Neuronal stem cell (in vitro differentiated cells): ENCODE measurements around the gene SESN2.

Experiments
- DNase-seq: peaks from one replicate; pipeline ENCODE4 v3.0.0-alpha.2; 2013; ENCODE audit warnings: low spot score
- H2AFZ ChIP-seq: one replicate; pipeline ENCODE4 v1.6.1; 2013; ENCODE audit warnings: mild to moderate bottlenecking, low read length, inconsistent platforms
- H2AK5ac ChIP-seq: 2 replicates; pipeline ENCODE4 v1.6.1; 2013; ENCODE audit warnings: low read depth, mild to moderate bottlenecking, inconsistent platforms, low read length, moderate library complexity, mixed read lengths
- H2BK120ac ChIP-seq: 2 replicates; pipeline ENCODE4 v1.6.1; 2013; ENCODE audit warnings: low read depth, mild to moderate bottlenecking, inconsistent platforms, low read length, moderate library complexity, mixed read lengths
- H2BK12ac ChIP-seq: one replicate; pipeline ENCODE4 v1.6.1; 2013; ENCODE audit warnings: low read length, inconsistent platforms
- H2BK15ac ChIP-seq: 2 replicates; pipeline ENCODE4 v1.6.1; 2013; ENCODE audit warnings: mild to moderate bottlenecking, low read length, inconsistent platforms, mixed read lengths
- H2BK5ac ChIP-seq: one replicate; pipeline ENCODE4 v1.6.1; 2013; ENCODE audit warnings: inconsistent platforms, mild to moderate bottlenecking, low read length, moderate library complexity
- H3K14ac ChIP-seq: one replicate; pipeline ENCODE4 v1.6.1; 2013; ENCODE audit warnings: low read length, inconsistent platforms
- H3K18ac ChIP-seq: 2 replicates; pipeline ENCODE4 v1.6.1; 2013; ENCODE audit warnings: low read length, inconsistent platforms
- H3K23ac ChIP-seq: 2 replicates; pipeline ENCODE4 v1.6.1; 2013; ENCODE audit warnings: low read depth, mild to moderate bottlenecking, mixed read lengths, low read length, inconsistent platforms; ENCODE audit not compliant: poor library complexity
- H3K27ac ChIP-seq: replicated peaks from 3 replicates; pipeline ENCODE4 v1.5.1; 2013; ENCODE audit warnings: low read length, inconsistent platforms
- H3K27me3 ChIP-seq, 3 experiments: 2 replicates each; pipeline ENCODE4 v1.6.1; 2013; ENCODE audit warnings: low read length in 3 of 3, mild to moderate bottlenecking in 2 of 3, inconsistent platforms in 1 of 3, low read depth in 1 of 3, mixed read lengths in 1 of 3, moderate library complexity in 1 of 3; ENCODE audit not compliant: control insufficient read depth in 3 of 3, insufficient read depth in 3 of 3
- H3K36me3 ChIP-seq, 2 donors: replicated peaks in 1 of 2; 2 replicates each; pipeline ENCODE4 v1.6.1; 2013; ENCODE audit warnings: low read length in 2 of 2; ENCODE audit not compliant: control insufficient read depth in 2 of 2, insufficient read depth in 2 of 2
- H3K4ac ChIP-seq: 2 replicates; pipeline ENCODE4 v1.6.1; 2013; ENCODE audit warnings: inconsistent platforms, mild to moderate bottlenecking, low read length, moderate library complexity
- H3K4me1 ChIP-seq, 2 donors: 1 replicate in 1 of 2; 2 replicates in 1 of 2; pipeline ENCODE4 v1.6.1; 2013; ENCODE audit warnings: low read length in 2 of 2, low read depth in 1 of 2; ENCODE audit not compliant: control insufficient read depth in 2 of 2, insufficient read depth in 1 of 2
- H3K4me2 ChIP-seq: one replicate; pipeline ENCODE4 v1.6.1; 2013; ENCODE audit warnings: mild to moderate bottlenecking, low read length, inconsistent platforms; ENCODE audit not compliant: insufficient read depth, poor library complexity, severe bottlenecking
- H3K4me3 ChIP-seq, 2 donors: 2 replicates each; pipeline ENCODE4 v1.5.1; 2013; ENCODE audit warnings: low read length in 2 of 2, mild to moderate bottlenecking in 2 of 2, inconsistent platforms in 1 of 2, moderate library complexity in 1 of 2
- H3K79me1 ChIP-seq: one replicate; pipeline ENCODE4 v1.6.1; 2013; ENCODE audit warnings: low read depth, mild to moderate bottlenecking, inconsistent platforms, low read length, moderate library complexity
- H3K9ac ChIP-seq: one replicate; pipeline ENCODE4 v1.6.1; 2013; ENCODE audit warnings: mild to moderate bottlenecking, low read depth, low read length, inconsistent platforms; ENCODE audit not compliant: poor library complexity
- H3K9me3 ChIP-seq, 2 donors: replicated peaks in 1 of 2; 2 replicates each; pipeline versions ENCODE3 to v1.6.1; 2013; ENCODE audit warnings: low read length in 2 of 2, mild to moderate bottlenecking in 2 of 2, inconsistent platforms in 1 of 2, low read depth in 1 of 2, mixed read lengths in 1 of 2, moderate library complexity in 1 of 2; ENCODE audit not compliant: control insufficient read depth in 2 of 2, insufficient read depth in 1 of 2
- H4K8ac ChIP-seq: one replicate; pipeline ENCODE4 v1.6.1; 2013; ENCODE audit warnings: low read depth, mild to moderate bottlenecking, inconsistent platforms, low read length, moderate library complexity
- H4K91ac ChIP-seq: one replicate; pipeline ENCODE4 v1.6.1; 2013; ENCODE audit warnings: low read length, low read depth, mild to moderate bottlenecking, inconsistent platforms; ENCODE audit not compliant: poor library complexity
- WGBS, 2 donors: extraction: QIAGEN DNeasy Blood & Tissue Kit; methylation state at CpG; one replicate each; pipeline ENCODE4 v1.1.7; 2013; ENCODE audit warnings: missing lambda C conversion rate in 2 of 2, mixed read lengths in 1 of 2; ENCODE audit not compliant: insufficient read length in 2 of 2, insufficient replicate concordance in 1 of 2; ENCODE audit errors: extremely low coverage in 2 of 2; 5-methylcytosine and 5-hydroxymethylcytosine counted together

The SESN2 gene

GRCh38 chr1:28236656-28237322 is 22.5 kb upstream of the SESN2 start:
- no peaks in the 10 kb centered on the region for H3K27me3 ChIP-seq
- peak overlapping the region; percentile 78 for H3K23ac ChIP-seq
- no peak overlapping the region for H3K27ac ChIP-seq
- peak overlapping the region; percentile 97 for H2BK5ac ChIP-seq
- no peak overlapping the region for H4K8ac ChIP-seq
- H2BK15ac ChIP-seq, result no peak overlapping the region
- H4K91ac ChIP-seq, result no peak overlapping the region
- DNase-seq, result no peak
- peaks cover 12% of the 10 kb centered on the region for H3K79me1 ChIP-seq
- H3K4me2 ChIP-seq, result peak overlapping the region; percentile 94
- H3K4me1 ChIP-seq, result peaks cover 5 to 8% of the 10 kb centered on the region in 2 donors
- H3K36me3 ChIP-seq, result peaks cover 4 to 18% of the 10 kb centered on the region in 2 donors
- H3K4me3 ChIP-seq, result peak overlapping the region; percentile 89 to 100
- peak overlapping the region; percentile 89 for H3K14ac ChIP-seq
- no peaks in the 10 kb centered on the region for H3K9me3 ChIP-seq
- no CpG with 5 or more reads among the region's 20 CpGs for WGBS, 2 donors
- H3K9ac ChIP-seq, result peak overlapping the region; percentile 100
- peak overlapping the region; percentile 85 for H3K18ac ChIP-seq
- H2AFZ ChIP-seq, result peak overlapping the region; percentile 90
- no peak overlapping the region for H2BK12ac ChIP-seq
- peak overlapping the region; percentile 24 for H2AK5ac ChIP-seq
- H2BK120ac ChIP-seq, result peak overlapping the region; percentile 4
- no peak overlapping the region for H3K4ac ChIP-seq

- no peak overlapping the region for H3K4ac ChIP-seq
- no peak overlapping the region for H2BK12ac ChIP-seq
- H4K8ac ChIP-seq, result no peak overlapping the region
- H3K36me3 ChIP-seq, result peaks cover 4 to 22% of the 10 kb centered on the region in 2 donors
- H3K79me1 ChIP-seq, result peaks cover 9% of the 10 kb centered on the region
- no peak overlapping the region for H3K18ac ChIP-seq
- no peak overlapping the region for H3K4me3 ChIP-seq
- H3K27ac ChIP-seq, result no peak overlapping the region
- H4K91ac ChIP-seq, result no peak overlapping the region
- H3K9me3 ChIP-seq, result no peaks in the 10 kb centered on the region
- no peak overlapping the region for H3K9ac ChIP-seq
- H3K4me1 ChIP-seq, result peaks cover 5 to 8% of the 10 kb centered on the region in 2 donors
- no peaks in the 10 kb centered on the region for H3K27me3 ChIP-seq
- H3K23ac ChIP-seq, result no peak overlapping the region
- no peak overlapping the region for H3K4me2 ChIP-seq
- no CpG with 5 or more reads among the region's 2 CpGs for WGBS, 2 donors
- H2BK120ac ChIP-seq, result no peak overlapping the region
- H2AK5ac ChIP-seq, result no peak overlapping the region
- no peak overlapping the region for H2BK15ac ChIP-seq
- H3K14ac ChIP-seq, result no peak overlapping the region
- H2BK5ac ChIP-seq, result no peak overlapping the region
- no peak for DNase-seq
- no peak overlapping the region for H2AFZ ChIP-seq
Measured at GRCh38 chr1:28239004-28239403, 20.3 kb upstream of the SESN2 start.

GRCh38 chr1:28240024-28240423 is 19.3 kb upstream of the SESN2 start:
- no peak overlapping the region for H3K9ac ChIP-seq

GRCh38 chr1:28241638-28242241 is 17.6 kb upstream of the SESN2 start:
- H3K4me2 ChIP-seq, result no peak overlapping the region
- H2BK5ac ChIP-seq, result no peak overlapping the region
- H3K27ac ChIP-seq, result no peak overlapping the region
- no peak overlapping the region for H2BK15ac ChIP-seq
- WGBS, 2 donors, result no CpG with 5 or more reads among the region's 10 CpGs
- H4K8ac ChIP-seq, result no peak overlapping the region
- no peak overlapping the region for H3K4ac ChIP-seq
- H3K79me1 ChIP-seq, result peaks cover 1% of the 10 kb centered on the region
- no peaks in the 10 kb centered on the region for H3K27me3 ChIP-seq
- H2AFZ ChIP-seq, result no peak overlapping the region
- H3K23ac ChIP-seq, result no peak overlapping the region
- H2AK5ac ChIP-seq, result no peak overlapping the region
- no peak overlapping the region for H3K9ac ChIP-seq
- H3K9me3 ChIP-seq, result no peaks in the 10 kb centered on the region
- no peak overlapping the region for H4K91ac ChIP-seq
- DNase-seq, result no peak
- H3K4me3 ChIP-seq, result no peak overlapping the region
- no peak overlapping the region for H3K14ac ChIP-seq
- no peak overlapping the region for H2BK12ac ChIP-seq
- H3K36me3 ChIP-seq, result peaks cover 4 to 22% of the 10 kb centered on the region in 2 donors
- no peak overlapping the region for H3K18ac ChIP-seq
- H2BK120ac ChIP-seq, result no peak overlapping the region
- H3K4me1 ChIP-seq, result peaks cover 5% of the 10 kb centered on the region in 2 donors

More at GRCh38 chr1:28240024-28240423, 19.3 kb upstream of the SESN2 start:
- Histone ChIP-seq H3K4me1 (peaks cover 5 to 8% of the 10 kb centered on the region in 2 donors), H3K27me3 (no peaks in the 10 kb centered on the region), H3K23ac (no peak overlapping the region), H3K4me2 (no peak overlapping the region), H2BK5ac (no peak overlapping the region), H3K79me1 (peaks cover 9% of the 10 kb centered on the region), H3K4ac (no peak overlapping the region), H4K8ac (no peak overlapping the region), H3K36me3 (peaks cover 4 to 22% of the 10 kb centered on the region in 2 donors), H2AFZ (no peak overlapping the region), H3K27ac (no peak overlapping the region), H3K18ac (no peak overlapping the region), H2BK12ac (no peak overlapping the region), H2BK120ac (no peak overlapping the region), H3K14ac (no peak overlapping the region), H2AK5ac (no peak overlapping the region), H2BK15ac (no peak overlapping the region), H3K9me3 (no peaks in the 10 kb centered on the region), H4K91ac (no peak overlapping the region), H3K4me3 (no peak overlapping the region)
- no peak for DNase-seq
- no CpG with 5 or more reads among the region's 4 CpGs for WGBS, 2 donors
